GM18507 (cell line): ENCODE data around the gene NAMPT.
A peak's percentile ranks its signal among the peaks of the same experiment; 100 is the strongest.
"Not testable (repeated sequence)": the region's sequence is repeated elsewhere in the genome, so short reads cannot be mapped to it uniquely, and the experiment has no call there.

ENCODE experiments used
- DNase-seq: peaks from one replicate; pipeline ENCODE4 v3.0.0; 2011; ENCODE audit warnings: low read depth; ENCODE audit not compliant: insufficient read length; ENCODE audit errors: extremely low spot score
- FAIRE-seq: peaks from 2 replicates; lab custom pipeline; 2011; peaks lifted over from hg19 to GRCh38; lab: Jason Lieb, UNC

The NAMPT gene

DNA sequence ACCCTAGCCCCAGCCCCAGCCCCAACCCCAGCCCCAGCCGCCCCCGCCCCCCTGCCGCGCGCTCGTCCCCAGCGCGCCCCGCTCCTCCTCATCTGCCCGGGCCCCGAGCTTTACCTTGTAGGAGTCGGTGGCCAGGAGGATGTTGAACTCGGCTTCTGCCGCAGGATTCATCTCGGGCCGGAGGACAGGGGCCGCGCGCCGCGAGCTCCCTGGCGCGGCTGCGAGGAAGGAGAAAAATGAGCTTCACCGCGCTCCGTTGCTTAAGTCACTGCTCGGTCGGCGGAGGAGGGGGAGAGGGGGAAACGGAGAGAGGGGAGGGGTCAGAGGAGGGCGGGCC, at the start of gene NAMPT:
Gene NAMPT, minus strand, starts transcription at position 270 of the 337 bp plus-strand sequence. Its CDS starts 99 bp downstream, at position 171.
- DNase-seq = no peak
- no peak for FAIRE-seq

DNA sequence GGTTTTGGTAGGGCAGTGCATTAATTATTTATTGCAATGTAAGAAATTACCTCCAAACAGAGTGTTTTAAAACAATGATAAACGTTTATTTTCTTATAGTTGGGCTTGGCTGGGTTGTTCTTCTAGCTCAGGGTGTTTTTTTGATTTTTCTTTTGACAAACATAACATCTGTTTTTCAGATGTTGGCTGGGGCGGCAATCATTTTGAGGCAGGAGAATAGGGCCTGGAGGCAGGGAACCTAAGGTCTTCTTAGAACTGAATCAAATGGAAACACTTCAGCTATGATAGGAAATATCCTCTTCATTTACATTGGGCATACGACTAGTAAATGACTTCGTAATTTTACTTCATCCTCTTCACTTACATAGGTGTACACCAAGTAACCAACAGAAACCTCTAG, 47.4 kb upstream of the NAMPT start:
- DNase-seq (no peak), FAIRE-seq (no peak)

DNA sequence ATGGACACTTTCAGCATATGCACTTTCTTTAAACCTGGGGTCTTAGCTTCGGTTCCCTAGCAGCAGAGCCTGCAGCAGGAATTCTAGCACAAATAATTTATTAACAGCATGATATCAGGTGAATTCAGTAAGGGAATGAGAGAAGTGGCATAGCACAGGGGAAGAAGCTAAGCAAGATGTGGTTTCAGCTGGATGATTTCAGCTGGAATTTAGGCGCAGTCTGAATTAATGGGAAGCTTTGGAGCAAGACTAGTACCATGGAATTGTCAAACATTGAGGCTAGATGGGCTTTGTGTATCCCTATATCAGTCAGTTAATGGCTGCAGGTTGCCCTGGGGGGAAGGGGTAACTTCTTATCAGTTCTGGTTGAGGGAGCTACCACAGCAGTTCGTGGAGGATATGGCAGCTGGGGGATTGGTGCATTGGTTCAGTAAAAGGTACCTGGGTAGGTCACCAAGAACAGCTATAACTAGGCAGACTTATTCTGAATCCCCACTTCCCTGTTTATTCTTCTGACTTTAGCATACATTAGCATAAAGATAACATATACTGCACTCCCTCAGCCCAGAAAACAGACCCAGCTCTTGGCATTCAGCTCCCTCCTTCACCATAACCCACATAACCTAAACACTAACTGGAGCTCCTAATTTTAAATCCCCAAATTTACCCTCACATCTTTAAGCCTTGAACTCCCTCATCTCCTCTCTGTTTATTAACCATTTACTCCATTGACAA, 46.8 kb upstream of the NAMPT start:
- no peak for DNase-seq
- no peak for FAIRE-seq

DNA sequence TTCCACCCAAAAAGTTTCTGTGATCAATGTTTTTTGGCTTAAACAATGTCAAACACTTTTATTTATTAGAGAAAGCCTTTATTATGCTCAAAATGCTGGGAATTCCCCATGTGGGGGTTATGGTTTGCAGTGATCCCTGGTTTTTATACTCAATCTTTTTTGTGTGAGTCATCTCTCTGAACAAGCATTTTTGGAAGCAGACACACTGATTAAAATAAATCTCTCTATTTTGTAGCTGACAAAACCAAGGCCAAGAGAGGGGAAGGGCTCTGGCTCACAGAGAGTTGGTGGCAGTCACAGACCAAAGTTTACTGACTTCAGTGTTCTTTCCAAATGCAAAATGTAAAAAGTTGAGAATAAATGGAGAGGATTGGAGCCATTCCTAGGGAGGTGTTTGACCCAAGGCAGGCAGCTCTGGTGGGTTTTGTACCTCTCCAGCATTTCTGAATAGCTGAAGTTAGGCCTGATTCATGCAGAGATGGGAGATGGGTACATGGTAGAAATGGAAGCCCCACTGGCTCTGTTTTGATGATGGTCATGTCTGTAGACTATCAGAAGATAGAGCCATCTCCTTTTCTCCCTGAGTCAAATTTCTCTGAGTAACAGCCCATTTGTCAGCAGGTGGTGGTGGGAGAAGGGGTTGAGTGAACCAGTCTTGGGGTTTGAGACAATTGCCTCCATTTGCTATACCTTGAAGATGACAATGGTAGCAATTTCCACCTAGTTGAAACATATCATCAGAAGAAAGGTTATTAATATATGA, 45.4 kb upstream of the NAMPT start:
- FAIRE-seq = no peak
- DNase-seq = no peak

DNA sequence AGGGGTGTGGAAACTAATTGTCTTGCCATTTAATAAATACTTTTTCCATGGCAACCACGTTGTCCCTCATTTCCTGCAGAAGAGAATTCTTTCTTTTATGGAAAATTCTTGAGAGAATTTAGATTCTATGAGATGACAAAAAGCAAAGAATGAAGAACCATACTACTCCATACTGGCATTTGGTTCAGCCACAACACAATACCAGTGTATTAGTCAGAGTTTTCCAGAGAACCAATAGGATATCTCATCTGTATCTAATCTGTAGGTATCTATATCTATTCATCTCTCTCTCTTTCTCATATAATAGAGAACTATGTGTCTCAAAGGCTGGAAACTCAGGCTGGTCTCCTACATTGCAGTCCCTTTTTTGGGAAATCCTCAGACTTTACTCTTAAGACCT, 44.6 kb upstream of the NAMPT start:
- FAIRE-seq = no peak
- no peak for DNase-seq

DNA sequence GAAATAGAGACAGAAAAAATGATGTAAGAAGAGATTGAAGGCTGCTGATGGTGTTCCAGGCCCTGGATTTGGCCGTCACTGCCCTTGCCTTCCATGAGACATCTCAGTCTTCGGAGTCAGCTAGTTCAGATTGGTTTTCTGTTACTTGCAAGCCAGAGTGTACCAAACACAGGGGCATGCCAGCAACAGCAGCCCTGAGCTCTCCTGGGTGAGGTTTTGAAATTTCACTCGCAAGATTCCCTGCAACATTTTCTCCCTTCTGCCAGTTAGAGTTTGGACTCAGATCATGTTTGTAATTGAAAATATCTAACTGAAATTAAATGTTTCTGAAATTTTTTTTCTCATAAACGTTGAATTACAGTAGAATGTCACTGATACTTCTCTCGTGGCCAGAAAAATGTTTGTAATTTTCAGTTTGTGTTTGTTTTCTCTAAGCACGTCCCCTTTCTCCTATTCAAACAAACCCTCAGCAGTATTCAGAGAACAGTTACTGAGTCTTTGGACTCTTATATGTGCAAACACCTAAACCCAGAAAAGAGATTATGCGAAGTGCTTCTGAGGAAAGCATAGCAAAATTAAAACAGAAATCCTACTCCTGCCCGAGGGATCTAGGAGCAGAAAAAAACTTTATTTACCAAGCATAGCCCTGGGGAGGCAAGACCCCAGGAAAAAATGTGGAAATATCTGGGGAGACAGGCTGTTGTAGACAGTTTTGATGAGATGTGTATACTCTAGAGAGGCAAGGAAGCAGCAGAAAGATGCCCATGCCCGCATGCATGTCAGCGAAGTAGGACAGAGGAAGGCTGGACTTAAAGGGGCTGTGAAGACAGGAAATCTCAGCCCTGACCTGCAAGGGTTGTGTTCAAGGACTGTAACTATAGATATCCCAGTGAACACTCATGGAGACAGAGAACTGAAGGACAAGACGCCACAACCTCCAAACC, 43.0 kb upstream of the NAMPT start:
- DNase-seq (no peak), FAIRE-seq (no peak)

DNA sequence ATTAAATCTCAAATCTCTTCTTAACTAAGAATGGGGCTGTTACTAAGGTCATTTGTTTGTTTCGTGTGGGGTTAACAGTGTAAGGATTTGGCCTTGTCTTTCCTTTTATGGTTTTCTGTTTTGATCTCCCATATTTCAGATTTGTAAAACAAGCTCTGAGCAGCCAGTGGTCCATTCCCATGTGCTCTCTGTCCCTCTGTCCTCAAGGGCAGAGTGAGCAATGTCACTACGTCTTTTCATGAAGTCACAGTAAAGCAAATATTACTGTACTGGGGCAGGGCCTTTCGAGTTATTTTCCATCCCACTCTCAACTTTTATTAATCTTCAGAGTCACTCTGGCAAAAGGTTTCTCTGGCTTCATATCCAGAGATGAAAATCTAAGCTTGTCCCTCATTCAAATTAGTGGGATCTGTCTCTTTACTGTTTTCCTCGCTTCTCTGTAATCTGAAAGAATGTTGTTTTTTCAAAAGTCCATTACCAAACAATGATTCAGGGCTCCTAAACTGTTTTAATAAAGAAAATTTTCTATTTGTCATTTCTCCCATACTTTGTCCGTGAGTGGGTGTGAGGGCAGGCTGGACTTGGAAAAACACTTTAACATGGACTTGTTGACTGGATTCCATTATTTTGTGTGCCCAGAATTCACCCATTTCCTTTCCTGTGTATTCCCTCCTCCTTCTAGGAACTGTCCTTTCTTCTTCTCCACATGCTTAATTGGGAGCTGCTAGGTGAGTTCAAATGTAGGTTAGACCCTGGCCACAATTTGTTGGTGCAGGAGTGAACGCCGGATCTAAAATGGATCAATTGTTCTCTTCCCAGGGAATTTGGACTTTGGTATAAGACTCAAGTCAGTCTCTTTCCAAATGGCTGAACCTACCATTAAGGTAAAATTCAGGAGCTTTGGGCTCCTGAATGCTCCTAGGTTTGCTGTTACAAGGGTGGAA, 42.1 kb upstream of the NAMPT start:
- FAIRE-seq (no peak), DNase-seq (no peak)

DNA sequence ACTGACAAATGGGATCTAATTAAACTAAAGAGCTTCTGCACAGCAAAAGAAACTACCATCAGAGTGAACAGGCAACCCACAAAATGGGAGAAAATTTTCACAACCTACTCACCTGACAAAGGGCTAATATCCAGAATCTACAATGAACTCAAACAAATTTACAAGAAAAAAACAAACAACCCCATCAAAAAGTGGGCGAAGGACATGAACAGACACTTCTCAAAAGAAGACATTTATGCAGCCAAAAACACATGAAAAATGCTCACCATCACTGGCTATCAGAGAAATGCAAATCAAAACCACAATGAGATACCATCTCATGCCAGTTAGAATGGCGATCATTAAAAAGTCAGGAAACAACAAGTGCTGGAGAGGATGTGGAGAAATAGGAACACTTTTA, 39.7 kb upstream of the NAMPT start:
- DNase-seq, FAIRE-seq: not testable (repeated sequence)

DNA sequence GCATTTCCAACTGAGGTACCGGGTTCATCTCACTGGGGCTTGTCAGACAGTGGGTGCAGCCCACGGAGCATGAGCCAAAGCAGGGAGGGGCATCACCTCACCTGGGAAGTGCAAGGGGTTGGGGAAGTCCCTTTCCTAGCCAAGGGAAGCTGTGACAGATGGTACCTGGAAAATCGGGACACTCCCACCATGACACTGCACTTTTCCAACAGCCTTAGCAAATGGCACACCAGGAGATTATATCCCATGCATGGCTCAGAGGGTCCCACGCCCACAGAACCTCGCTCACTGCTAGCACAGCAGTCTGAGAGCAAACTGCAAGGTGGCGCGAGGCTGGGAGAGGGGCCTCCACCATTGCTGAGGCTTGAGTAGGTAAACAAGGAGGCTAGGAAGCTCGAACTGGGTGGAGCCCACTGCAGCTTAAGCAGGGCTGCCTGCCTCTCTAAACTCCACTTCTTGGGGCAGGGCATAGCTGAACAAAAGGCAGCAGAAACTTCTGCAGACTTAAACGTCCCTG, 35.5 kb upstream of the NAMPT start:
- FAIRE-seq, DNase-seq: not testable (repeated sequence)

DNA sequence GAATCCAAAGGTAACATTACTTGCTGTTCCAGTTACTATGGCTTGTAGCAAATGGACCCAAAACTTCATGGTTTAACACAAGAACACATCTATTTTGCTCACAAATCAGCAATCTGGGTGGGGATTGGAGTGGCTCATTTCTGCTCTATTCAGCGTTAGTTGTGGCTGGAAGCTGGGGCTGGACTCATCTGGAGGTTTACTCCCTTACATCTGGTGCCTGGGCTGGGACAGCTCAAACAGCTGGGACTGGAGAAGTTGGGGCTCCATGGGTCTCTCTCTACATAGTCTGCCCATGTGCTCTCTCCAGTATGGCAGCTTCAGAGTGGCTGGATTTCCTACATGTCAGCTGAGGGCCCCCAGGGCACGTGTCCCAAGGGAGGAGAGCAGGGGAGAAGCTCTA, 33.7 kb upstream of the NAMPT start:
- DNase-seq = no peak
- no peak for FAIRE-seq

DNA sequence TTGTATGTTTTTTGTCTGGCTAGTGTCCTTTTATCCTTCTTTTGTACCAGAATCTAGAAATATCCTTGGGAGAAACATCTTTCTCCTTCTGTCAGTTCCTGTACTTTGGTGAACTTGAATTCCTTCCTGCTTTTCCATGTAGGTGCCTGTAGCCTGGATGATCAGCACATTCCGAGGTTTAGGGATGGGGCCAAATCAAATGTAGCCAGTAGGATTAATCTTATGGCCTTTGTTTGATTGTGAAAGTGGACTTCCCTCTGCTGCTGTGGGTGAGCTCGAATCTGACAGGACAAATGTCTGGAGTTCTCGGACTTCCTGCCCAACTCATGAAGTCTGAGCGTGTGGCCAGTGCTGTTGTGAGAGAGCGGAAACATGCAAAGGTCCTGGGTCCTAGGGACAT, 33.2 kb upstream of the NAMPT start:
- DNase-seq (no peak), FAIRE-seq (no peak)

DNA sequence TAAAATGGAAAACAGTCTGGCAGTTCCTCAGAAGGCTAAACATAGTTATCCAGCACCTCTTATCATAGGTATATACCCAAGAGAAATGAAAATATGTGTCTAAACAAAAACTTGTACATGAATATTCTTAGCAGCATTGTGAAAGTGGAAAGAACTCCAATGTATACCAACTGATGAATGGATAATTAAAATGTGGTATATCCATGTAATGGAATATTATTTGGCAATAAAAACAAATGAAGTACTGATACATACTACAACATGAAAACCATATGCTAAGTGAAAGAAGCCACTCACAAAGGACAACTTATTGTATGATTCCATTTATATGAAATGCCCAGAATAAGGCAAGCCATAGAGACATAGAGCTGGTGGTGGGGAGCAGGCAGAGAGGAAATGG, 32.2 kb upstream of the NAMPT start:
- FAIRE-seq (no peak), DNase-seq (no peak)

DNA sequence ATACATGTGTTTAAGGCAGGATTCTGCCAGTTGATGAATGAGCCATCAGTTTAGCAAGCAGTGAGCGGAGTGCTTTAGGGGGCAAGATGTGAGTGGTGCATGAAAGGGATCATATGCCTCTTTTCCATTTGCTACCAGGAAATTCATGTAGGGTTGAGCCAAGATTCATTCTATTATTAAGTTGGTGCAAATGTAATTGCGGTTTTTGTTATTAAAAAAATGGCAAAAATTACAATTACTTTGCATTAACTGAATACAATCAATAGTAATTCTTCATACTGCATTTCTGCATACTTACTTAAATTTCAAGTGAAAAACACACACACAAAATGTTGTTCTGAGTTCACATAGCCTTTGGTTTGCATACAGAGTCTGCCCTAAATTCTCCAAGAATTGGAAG, 30.1 kb upstream of the NAMPT start:
- FAIRE-seq (no peak), DNase-seq (no peak)

DNA sequence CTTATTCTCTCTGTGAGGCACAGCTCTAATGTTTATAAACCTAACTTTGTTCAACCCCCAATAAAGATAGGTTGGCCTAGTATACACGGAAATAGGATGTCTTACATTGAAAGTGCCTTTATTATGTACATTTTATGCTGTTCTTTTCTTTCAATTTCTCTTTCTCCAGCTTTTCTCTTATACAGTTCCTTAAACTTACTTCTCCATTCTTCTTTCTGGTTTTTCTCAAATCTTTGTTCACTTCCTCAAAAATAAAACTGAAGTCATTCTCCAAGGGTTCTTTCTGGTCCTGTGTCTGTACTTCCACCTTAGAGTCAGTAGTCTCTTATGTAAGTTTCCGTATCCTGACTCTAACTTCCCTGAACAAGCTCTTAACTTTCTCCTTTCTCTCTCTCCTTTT, 29.2 kb upstream of the NAMPT start:
- FAIRE-seq (peak; percentile 39), DNase-seq (no peak)

DNA sequence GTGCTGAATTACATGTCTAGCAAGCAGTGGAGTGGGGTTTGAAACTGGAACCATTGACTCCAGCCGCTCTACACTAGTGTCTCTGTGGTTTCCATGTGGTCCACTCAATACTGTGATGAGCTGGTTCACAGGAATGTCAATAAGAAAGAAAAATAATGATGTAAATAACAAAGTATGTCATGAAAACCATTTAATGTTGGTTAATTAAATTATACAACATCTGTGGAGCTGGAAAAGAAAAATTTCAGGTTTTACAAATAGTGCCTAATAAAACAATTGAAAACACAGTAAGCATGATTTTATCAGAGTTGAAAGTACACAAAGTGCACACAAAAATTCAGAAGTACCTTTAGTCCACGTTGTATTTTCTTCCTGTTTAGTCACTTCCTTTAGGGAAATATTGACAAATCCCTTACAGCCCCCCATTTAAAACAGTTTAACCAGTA, 28.7 kb upstream of the NAMPT start:
- FAIRE-seq (no peak), DNase-seq (no peak)

DNA sequence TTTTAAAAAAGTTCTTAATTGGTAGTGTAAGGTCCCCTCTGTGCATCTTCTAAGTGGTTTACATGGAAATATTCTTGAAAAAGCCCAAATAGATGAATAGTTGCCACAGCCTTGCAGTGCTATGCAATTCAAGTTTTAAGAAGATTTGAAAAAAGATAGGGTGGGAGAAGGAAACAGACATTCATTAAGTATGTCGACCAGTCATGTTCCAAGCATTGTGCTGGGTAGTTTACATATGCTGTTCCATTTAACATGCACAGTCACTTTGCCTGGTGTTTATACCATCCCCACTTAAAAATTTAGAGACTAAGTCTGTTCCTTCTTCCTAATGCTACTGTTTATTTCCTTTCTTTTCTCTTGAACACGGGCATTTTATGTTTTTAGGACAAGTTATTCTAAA, 28.1 kb upstream of the NAMPT start:
- no peak for FAIRE-seq
- DNase-seq = no peak

DNA sequence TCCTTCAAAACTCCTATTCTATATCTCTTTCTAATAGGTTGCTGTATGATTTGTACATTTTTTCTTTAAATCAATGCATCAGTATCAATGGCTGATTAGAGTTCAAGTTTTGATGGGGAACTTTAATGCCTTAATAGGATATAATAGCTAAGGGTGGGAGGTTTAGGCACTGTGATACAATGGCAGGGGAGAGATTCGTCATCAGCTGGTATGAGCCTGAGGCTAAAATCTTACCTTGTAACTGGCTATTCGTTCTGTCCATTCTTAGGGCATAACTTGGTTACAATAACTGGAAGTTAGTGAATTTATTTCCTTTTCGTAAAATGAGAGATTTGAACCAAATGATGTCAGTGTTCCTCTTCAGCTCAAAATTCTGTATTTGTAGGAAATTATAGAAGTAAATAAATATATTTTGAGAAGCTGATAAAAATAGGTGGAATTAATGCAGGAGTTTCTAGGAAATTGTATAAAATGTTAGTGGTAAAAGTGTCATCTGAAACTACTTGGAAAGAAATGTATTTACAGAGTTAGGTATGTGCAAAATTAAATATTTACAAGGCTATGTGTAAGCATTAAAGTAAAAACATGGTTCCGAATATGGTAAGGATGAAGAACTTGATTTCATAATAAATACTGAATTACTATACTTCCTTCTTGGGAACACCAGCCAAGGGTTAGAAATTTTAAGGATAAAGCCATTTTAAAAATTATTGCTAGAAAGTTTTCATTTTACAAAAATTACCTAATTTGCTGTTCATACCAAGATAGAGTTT, 27.5 kb upstream of the NAMPT start:
- DNase-seq = no peak

DNA sequence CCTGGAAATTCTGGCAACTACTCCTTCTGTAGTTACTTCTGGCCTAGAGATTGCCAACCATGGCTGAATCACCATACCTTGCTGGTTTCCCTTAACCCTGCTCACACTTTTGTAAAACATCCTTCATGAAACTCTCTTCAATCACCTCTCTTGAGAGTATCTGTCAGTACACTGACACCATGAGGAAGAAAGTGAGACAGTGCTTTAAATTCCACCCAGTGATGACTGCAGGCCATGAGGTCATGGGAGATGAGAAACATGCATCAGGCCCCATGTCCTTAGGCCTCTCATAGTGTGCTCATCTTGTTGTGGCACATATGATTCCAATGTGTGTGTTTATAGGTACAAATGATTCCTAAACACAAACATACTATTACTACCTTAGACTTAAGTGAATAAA, 24.6 kb upstream of the NAMPT start:
- DNase-seq (no peak), FAIRE-seq (no peak)

More for the DNA sequence above, 27.5 kb upstream of the NAMPT start:
- FAIRE-seq = no peak
